ENCODE measurements around the gene TK2.

TK2 gene

GRCh38 chr16:66519482-66520373 lies 30.2 kb downstream of the TK2 start:
- Histone ChIP-seq H2AK5ac (ENCODE audit: low read length) (no peak overlapping the region), H2BK120ac (ENCODE audit: low read depth, low read length) (no peak overlapping the region), H4K5ac (ENCODE audit: low read length) (no peak overlapping the region), H2BK15ac (replicated peaks; ENCODE audit: low read depth) (no peak overlapping the region), H3K9ac (ENCODE audit: low read length) (no peak overlapping the region), H3K27me3 (ENCODE audit: insufficient read depth, low read length, poor library complexity) (no peaks in the 10 kb centered on the region), H3K4ac (ENCODE audit: low read depth, low read length) (no peak overlapping the region), H3K18ac (ENCODE audit: low read length) (no peak overlapping the region), H3K4me2 (ENCODE audit: low read length) (no peak overlapping the region), H3K27ac (ENCODE audit: low read depth, low read length) (no peak overlapping the region), H3K4me1 (ENCODE audit: control insufficient read depth, low read depth, low read length) (no peaks in the 10 kb centered on the region), H4K8ac (ENCODE audit: low read depth, low read length) (no peak overlapping the region), H3K36me3 (ENCODE audit: control insufficient read depth, insufficient read depth, low read length) (no peaks in the 10 kb centered on the region), H3K79me2 (ENCODE audit: control insufficient read depth, insufficient read depth, low read length) (no peaks in the 10 kb centered on the region), H3K56ac (ENCODE audit: low read length) (no peak overlapping the region), H2BK5ac (ENCODE audit: low read length) (no peak overlapping the region), H3K23ac (ENCODE audit: low read length) (no peak overlapping the region), H3K79me1 (ENCODE audit: low read length) (no peaks in the 10 kb centered on the region), H3K4me3 (ENCODE audit: low read length) (no peak overlapping the region)
- WGBS (ENCODE audit: extremely low coverage, insufficient coverage, low lambda C conversion rate) = no CpG with 5 or more reads among the region's 11 CpGs
- no peak for DNase-seq

DNA sequence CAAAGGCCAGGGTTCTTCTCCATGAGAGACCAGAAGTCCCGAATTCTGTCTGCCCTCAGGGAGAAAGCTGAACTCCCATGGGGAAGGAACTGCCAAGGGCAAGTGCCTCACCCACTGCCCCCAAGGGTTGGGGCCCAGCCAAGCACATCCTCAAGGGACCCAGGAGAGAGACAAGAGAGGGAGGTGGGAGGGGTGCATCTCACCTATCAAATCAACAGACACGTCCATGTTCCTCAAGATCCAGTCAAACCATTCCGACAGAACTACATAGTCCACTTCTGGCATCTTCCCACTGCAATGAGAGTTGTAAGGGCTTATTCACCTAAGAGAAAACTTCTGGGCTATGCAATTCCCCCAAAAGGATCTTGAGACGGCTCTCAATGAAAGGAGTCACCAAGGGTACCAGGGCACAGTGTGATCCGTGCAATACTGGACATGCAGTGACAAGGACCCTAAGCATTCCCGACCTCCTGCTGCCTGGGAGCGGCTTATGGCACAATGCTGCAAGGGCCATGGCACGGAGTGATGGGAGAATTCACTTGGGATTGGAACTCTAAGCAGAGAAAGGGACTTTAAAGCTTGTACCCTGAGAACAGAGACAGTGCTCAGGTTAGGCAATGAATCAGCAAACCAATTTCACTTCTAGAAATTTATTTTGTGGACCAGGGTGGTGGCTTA lies 32.2 kb downstream of the TK2 start:
- Histone ChIP-seq H2BK5ac (ENCODE audit: low read length) (no peak overlapping the region), H3K4me3 (ENCODE audit: low read length) (no peak overlapping the region), H3K18ac (ENCODE audit: low read length) (no peak overlapping the region), H3K4me1 (ENCODE audit: control insufficient read depth, low read depth, low read length) (no peaks in the 10 kb centered on the region), H3K4me2 (ENCODE audit: low read length) (no peak overlapping the region), H3K9ac (ENCODE audit: low read length) (no peak overlapping the region), H2AK5ac (ENCODE audit: low read length) (no peak overlapping the region), H3K23ac (ENCODE audit: low read length) (no peak overlapping the region), H3K27ac (ENCODE audit: low read depth, low read length) (no peak overlapping the region), H4K8ac (ENCODE audit: low read depth, low read length) (no peak overlapping the region), H3K27me3 (ENCODE audit: insufficient read depth, low read length, poor library complexity) (no peaks in the 10 kb centered on the region), H3K36me3 (ENCODE audit: control insufficient read depth, insufficient read depth, low read length) (no peaks in the 10 kb centered on the region), H2BK15ac (replicated peaks; ENCODE audit: low read depth) (no peak overlapping the region), H2BK120ac (ENCODE audit: low read depth, low read length) (no peak overlapping the region), H3K4ac (ENCODE audit: low read depth, low read length) (no peak overlapping the region), H3K79me1 (ENCODE audit: low read length) (no peaks in the 10 kb centered on the region), H3K79me2 (ENCODE audit: control insufficient read depth, insufficient read depth, low read length) (no peaks in the 10 kb centered on the region), H4K5ac (ENCODE audit: low read length) (no peak overlapping the region), H3K56ac (ENCODE audit: low read length) (no peak overlapping the region)
- no peak for DNase-seq
- no CpG with 5 or more reads among the region's 8 CpGs for WGBS (ENCODE audit: extremely low coverage, insufficient coverage, low lambda C conversion rate)

DNA sequence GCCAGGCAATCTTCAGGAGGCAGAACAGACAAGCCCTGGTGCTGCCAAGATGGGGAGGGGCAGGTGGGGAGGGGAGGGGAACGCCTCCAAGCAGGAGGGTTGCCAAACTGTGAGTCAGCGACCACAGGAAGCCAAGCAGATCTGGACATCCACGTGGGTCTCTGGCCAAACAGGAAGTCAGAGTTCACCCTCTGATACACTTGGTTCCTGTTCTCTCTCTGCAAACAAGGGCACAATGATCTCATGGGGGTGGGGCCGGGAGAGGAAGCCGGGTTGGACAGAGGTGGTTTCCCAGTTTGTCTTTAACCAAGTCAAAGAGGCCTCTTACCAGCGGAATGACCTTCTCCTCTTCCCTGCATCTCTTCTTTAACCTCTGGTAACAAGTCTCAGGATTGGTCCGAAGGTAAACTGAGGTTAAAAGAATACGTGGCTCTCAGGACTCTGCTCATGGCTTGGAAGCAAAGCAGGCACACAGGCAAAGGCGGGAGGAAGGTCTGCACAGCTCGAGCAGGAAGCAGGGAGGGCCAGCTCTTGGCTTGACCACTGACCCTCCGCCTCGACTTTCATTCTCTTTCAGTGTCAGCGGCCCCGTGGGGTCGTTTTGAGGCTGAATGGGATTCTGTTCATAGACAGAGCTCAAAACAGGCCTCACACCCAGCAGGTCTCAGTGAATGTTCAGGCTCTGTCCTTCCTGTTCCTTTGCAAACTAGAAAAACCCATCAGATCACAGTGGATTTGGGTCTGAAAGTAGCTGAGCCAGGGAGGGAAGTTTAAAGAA lies 32.9 kb downstream of the TK2 start:
- Histone ChIP-seq H3K36me3 (ENCODE audit: control insufficient read depth, insufficient read depth, low read length) (no peaks in the 10 kb centered on the region), H3K18ac (ENCODE audit: low read length) (no peak overlapping the region), H3K56ac (ENCODE audit: low read length) (peak overlapping the region; percentile 44), H4K8ac (ENCODE audit: low read depth, low read length) (no peak overlapping the region), H2BK120ac (ENCODE audit: low read depth, low read length) (no peak overlapping the region), H3K9ac (ENCODE audit: low read length) (no peak overlapping the region), H2BK5ac (ENCODE audit: low read length) (no peak overlapping the region), H2AK5ac (ENCODE audit: low read length) (no peak overlapping the region), H3K23ac (ENCODE audit: low read length) (no peak overlapping the region), H3K4me1 (ENCODE audit: control insufficient read depth, low read depth, low read length) (no peaks in the 10 kb centered on the region), H3K79me1 (ENCODE audit: low read length) (no peaks in the 10 kb centered on the region), H3K4me3 (ENCODE audit: low read length) (no peak overlapping the region), H3K4ac (ENCODE audit: low read depth, low read length) (peak overlapping the region; percentile 10), H3K27ac (ENCODE audit: low read depth, low read length) (no peak overlapping the region), H2BK15ac (replicated peaks; ENCODE audit: low read depth) (no peak overlapping the region), H3K79me2 (ENCODE audit: control insufficient read depth, insufficient read depth, low read length) (no peaks in the 10 kb centered on the region), H4K5ac (ENCODE audit: low read length) (peak overlapping the region; percentile 87), H3K27me3 (ENCODE audit: insufficient read depth, low read length, poor library complexity) (no peaks in the 10 kb centered on the region), H3K4me2 (ENCODE audit: low read length) (no peak overlapping the region)
- peak; percentile 93 for DNase-seq
- WGBS (ENCODE audit: extremely low coverage, insufficient coverage, low lambda C conversion rate) = no CpG with 5 or more reads among the region's 15 CpGs

DNA sequence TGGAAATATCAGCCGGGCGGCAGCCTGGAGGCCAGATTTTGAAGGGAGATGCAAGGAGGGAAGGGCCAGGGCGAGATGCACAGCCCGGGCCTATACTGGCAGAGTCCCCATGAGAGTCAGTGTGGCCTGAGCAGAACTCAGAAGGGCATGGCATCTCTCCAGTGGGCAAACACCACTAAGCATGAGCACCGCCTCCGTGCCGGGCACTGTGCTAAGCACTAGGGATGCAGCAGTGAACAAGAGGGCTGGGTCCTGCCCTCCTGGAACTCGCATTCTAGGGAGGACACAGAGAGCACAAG lies 33.5 kb downstream of the TK2 start:
- no peak overlapping the region for H3K18ac ChIP-seq (ENCODE audit: low read length)
- no peak for DNase-seq
- no peak overlapping the region for H4K5ac ChIP-seq (ENCODE audit: low read length)
- no peak overlapping the region for H2AK5ac ChIP-seq (ENCODE audit: low read length)
- H2BK15ac ChIP-seq (replicated peaks; ENCODE audit: low read depth) = no peak overlapping the region
- no peaks in the 10 kb centered on the region for H3K79me1 ChIP-seq (ENCODE audit: low read length)
- no peak overlapping the region for H3K56ac ChIP-seq (ENCODE audit: low read length)
- no peak overlapping the region for H2BK120ac ChIP-seq (ENCODE audit: low read depth, low read length)
- no peak overlapping the region for H3K4me2 ChIP-seq (ENCODE audit: low read length)
- H3K27me3 ChIP-seq (ENCODE audit: insufficient read depth, low read length, poor library complexity) = no peaks in the 10 kb centered on the region
- H3K4me1 ChIP-seq (ENCODE audit: control insufficient read depth, low read depth, low read length) = peaks cover 2% of the 10 kb centered on the region
- no CpG with 5 or more reads among the region's 8 CpGs for WGBS (ENCODE audit: extremely low coverage, insufficient coverage, low lambda C conversion rate)
- no peaks in the 10 kb centered on the region for H3K79me2 ChIP-seq (ENCODE audit: control insufficient read depth, insufficient read depth, low read length)
- H3K4ac ChIP-seq (ENCODE audit: low read depth, low read length) = no peak overlapping the region
- H4K8ac ChIP-seq (ENCODE audit: low read depth, low read length) = no peak overlapping the region
- no peak overlapping the region for H2BK5ac ChIP-seq (ENCODE audit: low read length)
- no peak overlapping the region for H3K4me3 ChIP-seq (ENCODE audit: low read length)
- H3K23ac ChIP-seq (ENCODE audit: low read length) = no peak overlapping the region
- no peak overlapping the region for H3K27ac ChIP-seq (ENCODE audit: low read depth, low read length)
- H3K36me3 ChIP-seq (ENCODE audit: control insufficient read depth, insufficient read depth, low read length) = no peaks in the 10 kb centered on the region
- no peak overlapping the region for H3K9ac ChIP-seq (ENCODE audit: low read length)

- Histone ChIP-seq H3K27me3 (ENCODE audit: insufficient read depth, low read length, poor library complexity) (no peaks in the 10 kb centered on the region), H3K36me3 (ENCODE audit: control insufficient read depth, insufficient read depth, low read length) (no peaks in the 10 kb centered on the region), H2BK120ac (ENCODE audit: low read depth, low read length) (no peak overlapping the region), H3K18ac (ENCODE audit: low read length) (no peak overlapping the region), H3K4me3 (ENCODE audit: low read length) (no peak overlapping the region), H3K4me2 (ENCODE audit: low read length) (no peak overlapping the region), H3K56ac (ENCODE audit: low read length) (no peak overlapping the region), H3K4me1 (ENCODE audit: control insufficient read depth, low read depth, low read length) (peaks cover 2% of the 10 kb centered on the region), H2AK5ac (ENCODE audit: low read length) (no peak overlapping the region), H3K79me2 (ENCODE audit: control insufficient read depth, insufficient read depth, low read length) (no peaks in the 10 kb centered on the region), H3K79me1 (ENCODE audit: low read length) (no peaks in the 10 kb centered on the region), H4K5ac (ENCODE audit: low read length) (no peak overlapping the region), H3K23ac (ENCODE audit: low read length) (no peak overlapping the region), H2BK5ac (ENCODE audit: low read length) (no peak overlapping the region), H2BK15ac (replicated peaks; ENCODE audit: low read depth) (no peak overlapping the region), H3K27ac (ENCODE audit: low read depth, low read length) (no peak overlapping the region), H3K4ac (ENCODE audit: low read depth, low read length) (no peak overlapping the region), H3K9ac (ENCODE audit: low read length) (no peak overlapping the region), H4K8ac (ENCODE audit: low read depth, low read length) (no peak overlapping the region)
- WGBS (ENCODE audit: extremely low coverage, insufficient coverage, low lambda C conversion rate) = no CpG with 5 or more reads among the region's 12 CpGs
- DNase-seq = peak; percentile 55
Observed at GRCh38 chr16:66515596-66516508, 34.1 kb downstream of the TK2 start.
